Measurements from ENCODE around the gene EPHA4. TPM values are rescaled to one million over a fixed set of nuclear protein-coding genes. Genes with fewer than 3 reads are reported as not detected.

Gene EPHA4
- polyA plus RNA-seq, 1 of the 3 experiments (the other 2 are of a cell fraction), result 0.90 TPM

GRCh38 chr2:221407765-221408164 is 164.3 kb downstream of the EPHA4 start:
- H3K4me3 ChIP-seq (ENCODE audit: low read depth in 2 of 2, low read length in 1 of 2), result no peak overlapping the region
- no peak overlapping the region for H3K27ac ChIP-seq (ENCODE audit: low read depth in 2 of 2, low read length in 1 of 2)
- no peak overlapping the region for H3K9ac ChIP-seq
- no peaks in the 10 kb centered on the region for H3K27me3 ChIP-seq (ENCODE audit: insufficient read depth)
- H4K20me1 ChIP-seq (ENCODE audit: insufficient read depth), result no peaks in the 10 kb centered on the region
- no peaks in the 10 kb centered on the region for H3K4me1 ChIP-seq (ENCODE audit: control insufficient read depth in 1 of 2, insufficient read depth in 2 of 2, low read depth in 1 of 2, low read length in 1 of 2)
- no peaks in the 10 kb centered on the region for H3F3A ChIP-seq (replicated peaks; ENCODE audit: insufficient read depth)
- CTCF ChIA-PET, result no interaction called here
- WGBS (ENCODE audit: low lambda C conversion rate), result 30% methylated on average over 5 of the region's 5 CpGs
- H3K79me2 ChIP-seq (ENCODE audit: insufficient read depth), result no peaks in the 10 kb centered on the region
- H3K9me3 ChIP-seq, result no peaks in the 10 kb centered on the region
- no peak overlapping the region for H3K4me2 ChIP-seq
- no peak for TF ChIP-seq FOXM1 (IDR thresholded peaks at IDR 0.05; ENCODE audit: low read depth)
- no peak for TF ChIP-seq RFX5 (IDR thresholded peaks at IDR 0.05; ENCODE audit: low read length)
- TF ChIP-seq TEAD4 (IDR thresholded peaks at IDR 0.05; ENCODE audit: borderline replicate concordance, insufficient read depth), result no peak
- no peak for TF ChIP-seq MXI1 (IDR thresholded peaks at IDR 0.05; ENCODE audit: low read depth, low read length)
- no peak for TF ChIP-seq JUND (IDR thresholded peaks at IDR 0.05)
- no peak for TF ChIP-seq FOSL2 (IDR thresholded peaks at IDR 0.05; ENCODE audit: borderline replicate concordance, low read depth)
- TF ChIP-seq USF1 (IDR thresholded peaks at IDR 0.05; ENCODE audit: borderline replicate concordance, low read depth), result no peak
- no peak for TF ChIP-seq PBX3 (IDR thresholded peaks at IDR 0.05)
- TF ChIP-seq RXRA (IDR thresholded peaks at IDR 0.05; ENCODE audit: borderline replicate concordance, low read depth), result no peak
- TF ChIP-seq ELF1 (IDR thresholded peaks at IDR 0.05), result no peak
- TF ChIP-seq MEF2A (IDR thresholded peaks at IDR 0.05; ENCODE audit: borderline replicate concordance, low read depth), result no peak
- TF ChIP-seq TCF12 (IDR thresholded peaks at IDR 0.05), result no peak
- TF ChIP-seq REST (IDR thresholded peaks at IDR 0.05; ENCODE audit: low read depth, low read length), result no peak
- TF ChIP-seq CTCF (IDR thresholded peaks at IDR 0.05), result no peak
- no peak for TF ChIP-seq GATA2 (CRISPR knock-in tag; IDR thresholded peaks at IDR 0.05)
- TF ChIP-seq SIN3A (IDR thresholded peaks at IDR 0.05; ENCODE audit: borderline replicate concordance, low read depth, low read length), result no peak
- POLR2A ChIA-PET, result no interaction called here
- no peak overlapping the region for H2AFZ ChIP-seq (ENCODE audit: low read depth)
- DNase-seq, result no peak
- H3K9me2 ChIP-seq, result no peaks in the 10 kb centered on the region
- H3K36me3 ChIP-seq (replicated peaks in 1 of 2; ENCODE audit: control insufficient read depth in 1 of 2, insufficient read depth in 2 of 2, low read length in 1 of 2), result no peaks in the 10 kb centered on the region
